Measurements from ENCODE around the gene MICOS13.
A peak's percentile ranks its signal among the peaks of the same experiment; 100 is the strongest.

Gene MICOS13, protein sequence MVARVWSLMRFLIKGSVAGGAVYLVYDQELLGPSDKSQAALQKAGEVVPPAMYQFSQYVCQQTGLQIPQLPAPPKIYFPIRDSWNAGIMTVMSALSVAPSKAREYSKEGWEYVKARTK

DNA sequence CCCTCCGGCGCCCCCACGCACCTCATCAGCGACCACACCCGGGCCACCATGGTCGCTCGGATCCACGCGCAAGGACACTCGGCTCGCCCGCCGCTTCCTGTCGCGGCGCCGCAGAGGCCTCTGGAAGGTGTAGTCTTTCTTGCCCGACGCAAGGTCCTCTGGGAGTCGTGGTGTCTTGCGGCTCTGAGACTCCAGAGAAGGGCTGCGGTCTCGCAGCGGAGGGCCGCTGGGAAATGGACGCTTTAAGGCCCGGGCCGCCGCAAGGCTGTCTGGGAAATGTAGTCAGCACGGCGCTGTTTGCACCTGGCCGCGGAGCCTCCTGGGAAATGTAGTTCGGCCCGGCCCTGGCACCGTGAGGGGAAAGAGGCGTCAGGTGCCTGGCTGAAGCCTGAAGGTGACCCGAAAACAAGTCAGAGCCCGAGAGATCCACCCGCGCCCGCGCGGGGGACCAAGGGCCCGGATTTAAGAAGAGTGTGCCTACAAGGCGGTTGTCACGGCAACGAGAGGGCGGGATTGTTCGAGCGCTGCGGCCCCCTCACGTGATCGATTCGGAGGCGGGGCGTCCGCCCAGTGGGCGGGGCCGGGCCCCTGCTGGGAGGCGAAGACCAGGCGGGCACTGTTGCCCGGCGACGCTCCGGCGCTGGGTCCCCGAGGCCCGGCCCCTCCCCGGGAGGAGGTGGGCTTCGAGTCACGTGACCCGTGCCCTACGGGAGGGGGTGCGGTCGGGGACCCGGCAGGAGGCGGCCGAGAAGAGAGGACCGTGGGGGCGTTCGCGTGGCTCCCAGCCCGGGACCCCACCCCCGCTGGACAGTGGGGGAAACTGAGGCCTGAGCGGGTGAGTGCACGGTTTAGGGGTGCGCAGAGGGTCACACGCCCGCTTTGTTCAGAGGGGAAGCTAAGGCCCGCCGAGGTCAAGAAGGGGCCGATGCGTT, at the start of gene MICOS13, which contains the start of gene HSD11B1L:
TSS of gene MICOS13 (minus strand) at position 80 of the 932 bp plus-strand sequence. CDS start at position 50, 30 bp downstream.
TSS of gene HSD11B1L (plus strand) at position 591 of the 932 bp plus-strand sequence. CDS start 3,806 bp downstream, outside the sequence.
- DNase-seq (ENCODE audit: low read depth), result peak; percentile 97
- peak within 1 kb of the TSS; percentile 96 for H3K4me3 ChIP-seq (ENCODE audit: low read depth, low read length)
- in situ Hi-C loops (cut with HindIII; ENCODE audit: low sequenced_read_pairs), result no loop called here
- TF ChIP-seq, protein P1, sequence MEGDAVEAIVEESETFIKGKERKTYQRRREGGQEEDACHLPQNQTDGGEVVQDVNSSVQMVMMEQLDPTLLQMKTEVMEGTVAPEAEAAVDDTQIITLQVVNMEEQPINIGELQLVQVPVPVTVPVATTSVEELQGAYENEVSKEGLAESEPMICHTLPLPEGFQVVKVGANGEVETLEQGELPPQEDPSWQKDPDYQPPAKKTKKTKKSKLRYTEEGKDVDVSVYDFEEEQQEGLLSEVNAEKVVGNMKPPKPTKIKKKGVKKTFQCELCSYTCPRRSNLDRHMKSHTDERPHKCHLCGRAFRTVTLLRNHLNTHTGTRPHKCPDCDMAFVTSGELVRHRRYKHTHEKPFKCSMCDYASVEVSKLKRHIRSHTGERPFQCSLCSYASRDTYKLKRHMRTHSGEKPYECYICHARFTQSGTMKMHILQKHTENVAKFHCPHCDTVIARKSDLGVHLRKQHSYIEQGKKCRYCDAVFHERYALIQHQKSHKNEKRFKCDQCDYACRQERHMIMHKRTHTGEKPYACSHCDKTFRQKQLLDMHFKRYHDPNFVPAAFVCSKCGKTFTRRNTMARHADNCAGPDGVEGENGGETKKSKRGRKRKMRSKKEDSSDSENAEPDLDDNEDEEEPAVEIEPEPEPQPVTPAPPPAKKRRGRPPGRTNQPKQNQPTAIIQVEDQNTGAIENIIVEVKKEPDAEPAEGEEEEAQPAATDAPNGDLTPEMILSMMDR (IDR thresholded peaks at IDR 0.05; ENCODE audit: low read depth, low read length, missing control alignments), result no peak

DNA sequence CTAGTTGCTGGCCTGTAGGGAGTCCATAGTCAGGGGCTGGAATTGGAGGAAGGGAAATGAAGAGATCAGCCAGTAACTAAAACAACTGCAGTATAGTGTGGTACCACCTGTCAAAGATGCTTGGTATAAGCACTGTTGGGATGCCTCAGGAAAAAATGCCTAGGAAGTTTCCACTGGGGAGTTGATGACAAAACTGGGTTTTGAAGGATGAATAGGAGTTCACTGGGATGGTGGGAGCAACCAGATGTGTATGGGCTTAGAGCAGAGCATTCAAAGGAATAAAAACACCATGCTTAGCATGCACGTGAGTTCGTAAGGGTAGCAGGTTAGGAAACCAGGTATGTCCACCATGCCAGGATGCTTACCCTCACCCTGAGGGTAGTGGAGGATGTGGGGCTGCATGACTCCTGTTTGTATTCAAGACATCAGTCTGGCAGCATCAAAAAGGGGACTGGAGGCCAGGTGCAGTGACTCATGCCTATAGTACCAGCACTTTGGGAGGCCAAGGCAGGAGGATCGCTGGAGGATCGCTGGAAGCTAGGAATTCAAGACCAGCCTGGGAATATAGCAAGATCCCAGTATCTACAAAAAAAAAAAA, 47.2 kb upstream of the MICOS13 start:
- TF ChIP-seq, protein P1 (IDR thresholded peaks at IDR 0.05; ENCODE audit: low read depth, low read length, missing control alignments), result no peak
- in situ Hi-C loops (cut with HindIII; ENCODE audit: low sequenced_read_pairs), result no loop called here
- H3K4me3 ChIP-seq (ENCODE audit: low read depth, low read length), result no peak overlapping the region
- DNase-seq (ENCODE audit: low read depth), result no peak

DNA sequence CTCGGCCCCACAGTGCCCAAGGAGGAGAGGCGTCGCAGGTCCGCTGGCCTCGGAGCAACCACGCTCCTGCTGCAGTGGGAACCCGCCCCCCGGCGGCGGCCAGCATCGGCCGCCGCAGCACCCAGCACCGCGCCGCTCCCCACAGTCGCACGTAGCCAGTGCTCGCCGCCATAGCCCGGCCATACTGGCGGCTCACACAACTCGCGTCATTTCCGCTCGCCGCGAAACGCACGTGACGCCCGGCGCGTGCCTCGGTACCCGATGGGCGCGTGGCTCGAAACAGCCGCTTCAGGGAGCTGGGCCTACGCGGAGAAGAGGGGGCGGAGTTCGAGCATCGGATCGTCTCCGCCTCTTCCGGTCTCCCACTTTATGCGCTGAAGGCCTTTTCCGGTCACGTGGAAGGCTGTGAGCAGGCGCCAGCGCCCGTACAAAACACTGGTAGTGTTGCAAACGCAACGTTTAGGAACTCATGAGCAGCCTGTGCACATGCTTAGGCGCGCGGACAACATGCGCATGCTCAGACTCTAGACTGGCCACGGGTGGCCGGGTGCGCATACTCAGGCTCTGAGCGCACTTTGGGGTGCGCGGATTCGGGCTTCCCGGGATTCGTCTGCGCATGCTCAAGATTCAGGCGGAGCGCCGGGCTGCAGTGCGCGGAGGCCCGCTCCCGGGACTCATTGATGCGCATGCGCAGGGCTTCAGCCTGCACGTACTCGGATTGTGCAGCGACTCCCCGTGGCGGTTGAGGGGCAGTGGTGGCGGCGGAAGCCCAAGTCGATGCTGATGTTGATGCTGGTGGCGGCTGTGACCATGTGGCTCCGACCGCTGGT, 39.9 kb upstream of the MICOS13 start, which contains the start of the genes CATSPERD and LONP1:
TSS of gene CATSPERD (plus strand) at position 677 of the 830 bp plus-strand sequence. CDS start at position 778, 101 bp downstream.
TSS of gene LONP1 (minus strand) at position 186 of the 830 bp plus-strand sequence. CDS start at position 172, 14 bp downstream.
- TF ChIP-seq, protein P1 (IDR thresholded peaks at IDR 0.05; ENCODE audit: low read depth, low read length, missing control alignments), result peak; percentile 90
- peak; percentile 96 for DNase-seq (ENCODE audit: low read depth)
- in situ Hi-C loops (cut with HindIII; ENCODE audit: low sequenced_read_pairs), result no loop called here
- H3K4me3 ChIP-seq (ENCODE audit: low read depth, low read length), result peak within 1 kb of the TSS; percentile 80

DNA sequence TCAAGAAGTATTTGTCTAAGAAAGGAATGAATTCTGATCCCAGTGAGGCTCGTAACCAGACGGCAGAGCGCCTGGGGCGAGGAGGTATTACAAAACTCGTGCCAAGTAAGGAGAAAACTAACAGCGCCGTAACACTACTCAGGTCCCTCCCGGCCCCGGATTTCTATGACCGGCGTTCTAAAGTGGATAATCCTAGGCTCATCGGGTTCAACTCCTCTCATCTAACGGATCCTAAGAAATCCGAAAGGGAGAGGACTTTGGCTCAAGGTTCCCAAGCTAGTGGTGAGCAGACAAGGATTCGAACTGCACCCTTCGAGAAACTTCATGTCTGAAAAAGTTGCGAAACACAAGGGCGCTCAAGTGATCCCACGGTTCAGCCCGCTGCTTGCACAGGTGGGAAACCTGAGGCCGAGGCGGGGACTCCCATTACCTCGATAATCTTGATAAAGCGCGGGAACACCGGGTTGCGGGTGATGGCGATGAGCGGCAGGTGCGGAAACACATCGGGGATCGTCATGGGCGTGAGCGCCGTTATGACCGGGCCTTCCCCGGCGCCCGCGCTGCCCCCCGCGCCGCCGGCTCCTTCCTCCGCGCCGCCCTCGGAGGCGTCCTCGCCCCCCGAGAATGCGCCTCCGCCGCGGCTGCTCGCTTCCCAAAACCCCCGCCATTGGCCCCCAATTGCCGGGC, 39.1 kb upstream of the MICOS13 start:
- no peak for DNase-seq (ENCODE audit: low read depth)
- TF ChIP-seq, protein P1 (IDR thresholded peaks at IDR 0.05; ENCODE audit: low read depth, low read length, missing control alignments), result no peak
- in situ Hi-C loops (cut with HindIII; ENCODE audit: low sequenced_read_pairs), result no loop called here
- peak overlapping the region; percentile 80 for H3K4me3 ChIP-seq (ENCODE audit: low read depth, low read length)

DNA sequence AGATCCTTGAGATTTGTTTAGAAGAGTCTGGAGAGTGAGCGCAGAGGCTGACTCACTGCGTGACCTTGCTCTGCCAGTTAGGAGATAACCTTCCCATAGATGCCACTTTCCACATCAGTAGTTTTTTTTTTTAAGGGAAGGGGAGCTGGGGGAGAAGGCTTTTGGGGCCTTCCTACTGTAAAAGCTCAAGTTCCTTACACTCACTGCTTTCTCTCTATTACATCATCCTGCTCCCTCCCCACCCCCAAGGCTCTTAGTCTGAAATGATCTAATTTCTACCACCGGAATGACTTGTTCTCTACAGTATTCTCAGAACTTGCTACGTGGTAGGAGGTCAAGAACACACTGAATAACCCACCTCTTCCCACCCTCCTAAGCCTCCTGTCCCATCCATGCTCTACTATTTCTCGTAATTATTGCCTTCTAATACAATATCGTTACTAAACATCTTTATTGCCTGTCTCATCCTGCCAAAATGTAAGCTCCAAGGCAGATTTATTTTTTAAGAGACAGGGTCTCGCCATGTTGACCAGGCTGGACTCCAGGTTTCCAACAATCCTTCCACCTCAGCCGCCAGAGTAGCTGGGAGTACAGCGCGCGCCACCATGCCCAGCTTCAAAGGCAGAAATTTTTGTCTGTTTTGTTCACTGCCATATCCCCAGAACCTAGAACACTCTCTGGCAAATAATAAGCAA, 38.4 kb upstream of the MICOS13 start:
- peak overlapping the region; percentile 80 for H3K4me3 ChIP-seq (ENCODE audit: low read depth, low read length)
- in situ Hi-C loops (cut with HindIII; ENCODE audit: low sequenced_read_pairs), result no loop called here
- peak; percentile 23 for DNase-seq (ENCODE audit: low read depth)
- TF ChIP-seq, protein P1 (IDR thresholded peaks at IDR 0.05; ENCODE audit: low read depth, low read length, missing control alignments), result no peak

Data from astrocyte of the cerebellum (primary cell).